Activated gamma-delta T cell treated with Interleukin-2 at 50 U/mL for 16 hours (primary cell): ENCODE data around the gene FOXN3.
"Not testable (repeated sequence)": the region's sequence is repeated elsewhere in the genome, so short reads cannot be mapped to it uniquely, and the experiment has no call there.

ENCODE experiments used
- DNase-seq: peaks from one replicate; pipeline ENCODE4 v3.0.0-alpha.2; 2020

The FOXN3 gene

DNA sequence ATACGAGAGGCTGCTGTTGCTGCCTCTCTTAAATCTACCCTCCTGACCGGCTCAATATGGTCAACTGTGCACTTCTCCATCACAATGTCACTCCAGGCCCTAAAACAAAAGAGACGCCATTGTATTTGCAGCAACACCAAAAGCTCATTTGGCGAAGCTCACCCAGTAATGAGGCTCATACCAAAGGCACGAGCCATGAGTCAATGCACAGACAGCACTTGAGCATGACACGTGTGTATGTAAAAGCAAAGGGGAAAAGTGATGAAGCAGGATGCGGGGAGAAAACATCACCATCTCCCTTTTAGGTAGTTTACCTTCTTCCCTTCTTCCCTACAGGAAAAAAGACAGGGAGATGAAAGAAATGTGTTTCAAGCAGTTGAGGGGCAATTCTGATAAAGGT, 150.3 kb downstream of the FOXN3 start:
- DNase-seq, result no peak

DNA sequence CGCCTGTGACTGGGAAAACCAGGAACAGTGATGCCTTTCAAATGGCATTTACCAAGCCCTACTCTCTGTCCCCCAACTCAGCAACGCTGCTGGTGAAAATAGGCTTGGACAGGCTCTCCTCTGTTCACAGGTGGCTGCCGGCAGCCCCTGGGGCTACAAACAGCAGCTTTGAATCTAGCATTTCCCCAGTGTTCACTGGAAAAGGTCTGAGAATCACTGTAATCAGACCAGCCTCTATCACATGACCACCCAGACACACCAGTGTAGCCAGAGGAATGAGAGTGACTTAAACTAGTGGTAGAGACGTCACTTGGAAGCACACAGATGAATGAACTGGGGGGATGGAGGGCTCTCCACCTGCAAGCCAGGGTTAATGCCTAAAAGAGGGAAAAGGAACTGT, 151.8 kb downstream of the FOXN3 start:
- DNase-seq, result no peak

DNA sequence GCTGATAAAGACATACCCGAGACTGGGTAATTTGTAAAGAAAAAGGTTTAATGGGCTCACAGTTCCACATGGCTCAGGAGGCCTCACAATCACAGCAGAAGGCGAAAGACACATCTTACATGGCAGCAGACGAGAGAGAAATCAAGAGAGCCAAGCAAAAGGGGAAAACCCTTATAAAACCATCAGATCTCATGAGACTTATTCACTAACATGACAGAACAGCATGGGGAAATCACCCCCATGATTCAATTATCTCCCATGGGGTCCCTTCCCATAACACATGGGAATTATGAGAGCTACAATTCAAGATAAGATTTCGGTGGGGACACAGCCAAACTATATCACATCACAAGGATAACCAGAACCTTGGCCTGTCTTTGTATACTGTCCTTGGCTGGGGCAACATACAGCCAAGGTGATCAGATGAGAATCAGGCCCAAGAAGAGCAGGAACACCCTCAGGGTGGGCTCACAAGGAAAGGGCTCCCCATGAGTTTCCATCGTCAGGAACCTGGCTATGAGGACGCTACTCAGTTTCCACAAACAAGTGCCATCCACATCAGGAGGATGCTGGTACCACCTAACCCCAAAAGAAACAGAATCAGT, 152.7 kb downstream of the FOXN3 start:
- no peak for DNase-seq

DNA sequence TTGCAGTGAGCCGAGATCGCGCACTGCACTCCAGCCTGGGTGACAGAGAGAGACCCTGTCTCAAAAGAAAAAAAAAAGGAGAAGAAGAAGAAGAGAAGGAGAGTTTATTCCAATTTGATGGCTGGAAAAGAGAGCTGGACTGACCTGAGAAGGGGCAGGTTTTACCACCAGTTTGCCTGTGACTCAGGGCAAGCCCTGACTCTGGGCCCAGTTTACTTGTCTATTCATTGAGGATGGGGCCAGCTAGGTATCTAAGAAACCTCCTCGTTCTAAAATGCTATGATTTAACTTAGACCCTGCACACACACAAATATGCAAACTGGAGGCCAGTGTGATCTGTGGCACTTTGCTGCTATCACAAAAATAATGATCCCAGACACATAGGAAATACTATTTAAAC, 155.0 kb downstream of the FOXN3 start:
- no peak for DNase-seq

DNA sequence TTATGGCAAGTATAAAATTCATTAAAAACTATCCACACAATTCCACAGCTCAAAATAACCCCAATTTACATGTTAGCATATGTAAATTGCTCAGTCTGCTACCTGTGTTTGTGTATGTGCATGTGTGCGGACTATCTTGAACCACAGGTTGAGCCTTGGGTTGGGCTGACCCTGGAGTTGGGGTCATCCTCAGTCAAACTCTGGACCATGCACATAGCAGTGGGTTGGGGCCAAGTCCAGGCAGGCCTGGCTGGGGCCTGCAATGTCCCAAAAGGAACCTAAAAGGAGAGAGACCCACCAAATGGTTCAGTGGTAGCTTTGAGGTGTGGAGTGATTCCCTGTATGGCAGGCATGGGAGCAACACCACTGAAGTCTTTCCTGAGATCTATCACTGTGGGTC, 156.1 kb downstream of the FOXN3 start:
- no peak for DNase-seq

DNA sequence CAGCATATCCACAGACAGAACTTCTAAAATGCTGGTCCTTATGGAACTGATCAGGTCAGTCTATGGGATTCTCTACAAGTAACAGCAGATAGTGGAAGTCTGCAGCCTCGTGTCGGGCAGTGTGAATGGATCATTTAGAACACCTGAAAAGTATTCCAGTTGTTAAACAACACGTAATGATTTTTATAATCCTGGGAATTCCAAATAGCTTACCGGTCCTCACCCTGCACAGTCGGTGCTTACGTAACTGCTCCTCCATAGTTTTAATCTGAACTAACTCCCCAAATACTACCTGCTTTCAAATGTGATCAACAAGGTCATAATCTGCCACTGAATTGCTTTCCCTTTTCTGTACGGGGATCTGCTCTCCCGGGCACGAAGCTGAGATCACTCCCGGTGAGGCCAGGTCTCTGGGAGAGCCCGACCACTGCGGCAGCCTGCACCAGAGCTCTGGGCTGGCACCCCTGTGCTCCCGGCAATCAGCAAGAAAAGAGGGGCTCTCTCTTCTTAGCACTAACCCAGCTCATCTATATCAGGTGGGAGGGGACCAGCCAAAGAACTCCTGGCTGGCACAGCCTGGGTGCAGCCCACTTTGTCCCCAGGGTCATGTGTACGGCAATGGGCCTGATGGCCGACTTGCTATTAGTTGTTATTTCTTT, 157.0 kb downstream of the FOXN3 start:
- no peak for DNase-seq

DNA sequence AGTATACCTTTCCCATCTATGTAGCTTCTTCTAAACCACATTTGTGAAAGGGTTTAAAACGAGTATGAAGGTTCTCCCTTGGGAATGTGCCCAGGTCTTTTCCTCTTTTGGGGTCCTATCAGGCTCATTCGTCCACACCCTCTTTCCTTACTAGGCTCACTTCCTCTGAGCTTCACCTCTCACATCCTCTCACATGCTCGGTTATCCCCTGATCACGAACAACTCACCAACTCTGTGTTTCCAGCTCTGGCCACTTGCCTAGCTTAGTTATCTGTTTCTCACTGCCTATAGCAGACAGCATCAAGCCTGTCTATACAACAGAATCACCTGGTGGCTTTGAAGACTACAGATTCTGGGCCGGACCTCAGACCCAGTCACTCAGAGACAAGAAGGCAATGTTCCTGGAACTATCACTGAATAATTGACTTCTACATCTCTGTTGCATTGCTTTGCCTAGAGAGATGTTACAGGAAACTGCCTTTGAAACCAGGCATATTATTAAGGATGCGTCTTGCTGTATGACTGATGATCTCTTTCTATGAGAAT, 158.2 kb downstream of the FOXN3 start:
- DNase-seq, result no peak

DNA sequence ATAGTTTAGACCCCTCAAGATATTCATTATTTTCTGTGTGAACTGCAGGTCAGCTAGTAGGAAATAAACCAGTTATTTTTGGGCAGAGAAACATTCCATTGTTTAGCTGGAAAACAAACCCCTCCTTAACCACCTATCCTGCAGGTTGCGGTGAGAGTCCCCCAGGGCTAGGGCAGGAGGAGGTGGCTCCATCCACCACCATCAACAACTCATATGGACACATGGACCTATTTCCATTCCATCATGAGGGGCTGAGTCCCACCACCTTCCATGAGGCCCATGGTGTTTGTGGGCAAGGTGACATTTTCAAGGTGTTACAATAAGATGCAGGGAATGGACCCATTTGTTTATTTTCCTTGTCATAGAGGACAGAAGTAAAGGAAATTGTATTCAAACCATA, 160.1 kb downstream of the FOXN3 start:
- no peak for DNase-seq

DNA sequence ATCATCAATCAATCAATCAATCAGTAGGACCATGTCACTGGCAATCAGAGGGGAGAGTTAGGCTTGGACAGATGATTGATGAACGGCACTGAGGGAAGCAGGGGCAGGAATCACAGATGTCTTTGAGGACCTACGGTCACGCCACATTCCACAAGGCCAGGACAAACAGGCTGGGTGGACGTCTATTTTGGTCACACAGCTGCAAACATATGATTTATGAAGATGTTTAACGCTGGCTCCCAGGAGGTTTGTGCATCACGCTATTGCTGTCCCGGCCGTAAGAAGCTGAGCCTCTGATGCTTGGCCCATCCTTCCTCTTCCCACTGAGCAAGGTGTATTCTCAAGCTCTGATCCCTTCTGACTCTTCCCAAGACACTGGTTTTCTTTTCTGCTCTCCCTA, 160.8 kb downstream of the FOXN3 start:
- DNase-seq, result no peak

DNA sequence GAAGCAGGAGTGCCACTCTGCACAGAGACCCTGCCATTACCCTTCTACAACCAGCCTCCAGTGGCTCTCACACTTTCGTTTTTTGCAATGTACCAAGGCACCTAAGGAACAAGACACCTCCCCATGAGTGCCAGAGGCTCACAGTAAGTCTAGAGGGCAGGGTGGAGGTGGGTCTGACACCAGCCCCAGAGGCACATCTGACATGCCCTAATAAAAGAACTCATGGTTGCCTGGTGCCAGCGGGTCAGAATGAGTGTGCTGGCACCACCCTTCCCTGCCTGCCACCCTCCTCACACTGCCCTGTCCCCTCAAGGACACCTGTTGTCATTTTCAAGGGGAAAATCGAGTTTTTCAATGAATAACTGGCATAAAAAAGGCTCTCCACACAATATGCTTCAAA, 161.2 kb downstream of the FOXN3 start:
- no peak for DNase-seq

DNA sequence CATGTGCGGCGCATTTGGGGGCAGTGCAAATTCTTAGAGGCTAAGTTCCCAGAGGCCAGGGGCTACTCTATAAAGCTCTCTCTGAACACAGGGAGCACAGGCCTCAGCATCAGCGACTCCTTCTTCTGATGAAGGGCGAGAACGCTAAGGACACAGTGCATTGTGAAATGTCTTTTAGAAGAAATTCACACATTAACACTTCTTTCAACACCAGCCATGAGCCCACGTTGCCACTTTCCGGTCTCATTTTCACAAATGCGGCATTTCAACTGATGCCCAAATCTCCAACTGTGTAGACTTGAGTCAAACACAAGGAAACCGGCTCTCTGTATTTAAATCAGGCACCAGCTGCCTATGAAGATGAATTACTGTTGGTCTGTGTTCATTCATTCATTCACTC, 162.0 kb downstream of the FOXN3 start:
- DNase-seq, result no peak

DNA sequence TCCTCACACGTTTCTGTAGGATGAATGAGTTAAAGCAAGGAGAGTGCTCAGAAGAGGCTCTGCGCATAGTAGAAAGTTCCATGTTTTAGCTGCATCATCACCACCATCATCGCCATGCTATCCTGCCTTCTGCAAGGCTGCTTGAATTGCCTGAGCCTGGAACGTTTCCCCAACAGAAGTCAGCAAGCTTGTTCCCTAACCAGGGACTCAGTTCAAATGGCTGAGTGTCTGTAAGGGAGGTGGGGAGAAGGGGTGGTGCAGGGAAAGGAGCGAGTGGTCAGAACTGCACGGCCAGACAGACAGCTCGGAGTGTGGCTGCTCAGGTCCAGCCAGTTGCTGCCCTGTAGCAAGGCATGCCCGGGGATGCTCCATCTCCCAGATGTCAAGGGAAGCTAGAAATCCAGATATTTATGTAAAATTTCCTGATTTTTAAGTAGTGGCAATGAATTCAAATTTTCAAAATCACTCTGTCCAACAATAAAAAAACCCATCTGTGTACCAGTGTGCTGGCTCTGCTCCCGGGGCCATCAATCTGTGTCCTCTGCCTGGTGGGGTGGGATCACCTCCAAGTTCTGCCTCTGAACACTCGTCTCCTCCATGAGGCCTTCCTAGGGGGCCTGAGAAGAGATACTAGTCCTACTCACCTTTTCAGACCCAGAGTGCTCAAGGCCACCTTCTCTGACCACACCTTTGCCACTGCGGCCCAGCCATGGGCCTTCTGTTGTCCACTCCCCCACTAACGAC, 162.7 kb downstream of the FOXN3 start:
- DNase-seq, result no peak

DNA sequence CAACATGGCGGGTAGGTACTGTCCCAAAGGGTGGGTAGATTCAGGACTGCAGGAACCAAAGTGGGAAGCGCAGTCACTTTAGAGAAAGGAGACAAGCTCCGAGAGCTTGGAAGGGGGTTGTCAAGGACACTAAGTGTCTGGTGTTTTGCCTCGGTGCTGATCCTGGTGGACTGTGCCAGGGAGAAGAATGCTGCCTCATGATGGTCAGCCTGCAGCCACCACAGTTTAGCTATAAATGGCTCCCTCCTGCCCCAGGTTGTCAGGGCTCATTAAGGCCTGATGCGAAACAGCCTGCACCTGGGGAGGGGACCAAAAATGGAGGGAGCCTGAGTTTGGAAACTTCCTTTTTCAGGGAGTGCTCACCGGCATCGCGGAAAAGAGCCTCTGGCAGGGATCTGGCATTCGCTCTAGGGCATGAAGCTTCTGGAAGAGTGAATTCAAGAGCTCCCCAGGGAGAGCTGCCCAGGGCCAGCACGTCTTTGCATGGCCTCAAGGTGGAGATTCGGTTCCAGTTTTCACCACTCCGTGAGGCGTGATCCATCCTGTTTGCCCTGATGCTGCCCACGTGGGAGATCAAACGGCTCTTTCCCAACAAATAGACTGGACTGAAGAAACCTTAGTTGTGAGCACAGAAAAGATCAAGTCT, 164.0 kb downstream of the FOXN3 start:
- no peak for DNase-seq

DNA sequence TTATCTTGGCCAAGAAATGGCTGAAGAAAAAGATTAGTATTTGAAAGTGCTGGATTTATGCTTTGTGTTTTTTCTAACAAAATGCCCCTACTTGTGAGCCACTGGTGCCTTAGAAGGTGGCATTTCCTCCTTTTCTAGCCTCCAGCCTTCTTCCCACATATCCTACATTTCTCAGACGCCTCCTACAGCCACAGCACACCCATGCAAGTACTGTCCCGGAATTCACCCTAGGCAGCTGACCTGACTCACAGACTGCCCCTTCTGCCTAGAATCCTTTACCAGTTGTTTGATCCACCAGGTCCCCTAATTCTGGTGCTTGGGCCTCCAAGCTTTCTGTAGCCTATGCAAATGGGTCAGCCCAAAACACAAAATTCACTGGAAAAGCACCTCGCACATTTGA, 166.0 kb downstream of the FOXN3 start:
- no peak for DNase-seq

DNA sequence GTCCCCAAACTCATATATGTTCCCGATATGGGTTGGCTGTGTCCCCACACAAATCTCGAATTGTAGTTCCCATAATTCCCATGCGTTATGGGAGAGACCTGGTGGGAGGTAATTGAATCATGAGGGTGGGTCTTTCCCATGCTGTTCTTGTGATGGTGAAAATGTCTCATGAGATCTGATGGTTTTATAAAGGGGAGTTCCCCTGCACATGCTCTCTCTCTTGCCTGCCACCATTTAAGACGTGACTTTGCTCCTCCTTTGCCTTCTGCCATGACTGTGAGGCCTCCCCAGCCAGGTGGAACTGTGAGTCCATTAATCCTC, 166.4 kb downstream of the FOXN3 start:
- not testable (repeated sequence) for DNase-seq

DNA sequence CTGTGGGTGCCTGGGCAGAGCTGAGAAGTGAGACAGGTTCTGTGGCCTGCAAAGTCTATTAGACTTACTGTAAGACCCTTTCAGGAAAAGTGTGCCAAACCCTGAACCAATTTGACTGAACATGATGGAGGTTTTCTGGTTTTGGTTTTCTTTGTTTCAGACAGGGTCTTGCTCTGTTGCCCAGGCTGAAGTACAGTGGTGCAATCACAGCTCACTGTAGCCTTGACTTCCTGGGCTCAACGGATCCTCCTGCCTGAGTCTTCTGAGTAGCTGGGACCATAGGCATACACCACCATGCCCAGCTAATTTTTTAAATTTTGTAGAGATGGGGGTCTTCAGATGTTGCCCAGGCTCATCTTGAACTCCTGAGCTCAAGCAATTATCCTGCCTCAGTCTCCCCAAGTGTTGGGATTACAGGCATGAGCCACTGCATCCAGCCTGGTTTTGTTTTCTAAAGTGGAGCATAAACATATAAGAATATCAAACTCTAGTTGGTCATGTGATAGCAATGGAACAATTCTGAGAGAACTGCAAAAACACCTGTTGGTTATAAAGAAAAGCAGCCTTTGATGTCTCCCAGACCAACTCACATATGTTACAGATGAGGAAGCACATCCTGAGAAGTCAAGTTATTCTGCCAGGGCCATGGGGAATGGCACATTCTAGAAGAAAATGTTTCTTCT, 166.9 kb downstream of the FOXN3 start:
- DNase-seq, result no peak

DNA sequence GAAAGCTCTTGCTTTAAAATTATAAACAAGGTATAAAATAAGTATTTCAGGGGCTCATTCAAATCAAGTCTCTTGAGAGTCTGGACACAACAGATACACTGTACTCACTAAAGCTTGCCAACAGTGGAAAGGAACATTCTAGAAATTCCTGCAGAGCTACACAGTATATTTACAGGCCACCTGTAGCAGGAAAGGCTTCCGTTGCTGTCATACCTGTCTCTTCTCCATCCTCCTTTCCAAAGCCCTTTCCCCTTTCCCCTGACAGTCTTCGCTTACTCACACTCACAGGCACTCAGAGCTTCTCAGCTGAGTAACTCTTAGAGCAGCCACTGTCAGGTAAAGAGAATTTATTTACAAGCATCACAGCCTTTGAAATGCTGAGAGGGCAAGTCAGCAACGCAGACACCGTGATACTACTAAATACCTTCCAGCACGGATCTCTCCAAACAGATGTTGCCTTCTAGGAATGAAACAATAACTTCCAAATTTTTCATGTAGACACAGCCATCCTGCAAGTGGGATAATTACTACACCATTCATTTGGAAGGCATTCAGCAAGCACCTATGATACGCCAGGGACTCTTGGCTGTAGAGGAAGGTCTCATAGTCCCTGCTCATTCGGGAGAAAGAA, 167.9 kb downstream of the FOXN3 start:
- no peak for DNase-seq

DNA sequence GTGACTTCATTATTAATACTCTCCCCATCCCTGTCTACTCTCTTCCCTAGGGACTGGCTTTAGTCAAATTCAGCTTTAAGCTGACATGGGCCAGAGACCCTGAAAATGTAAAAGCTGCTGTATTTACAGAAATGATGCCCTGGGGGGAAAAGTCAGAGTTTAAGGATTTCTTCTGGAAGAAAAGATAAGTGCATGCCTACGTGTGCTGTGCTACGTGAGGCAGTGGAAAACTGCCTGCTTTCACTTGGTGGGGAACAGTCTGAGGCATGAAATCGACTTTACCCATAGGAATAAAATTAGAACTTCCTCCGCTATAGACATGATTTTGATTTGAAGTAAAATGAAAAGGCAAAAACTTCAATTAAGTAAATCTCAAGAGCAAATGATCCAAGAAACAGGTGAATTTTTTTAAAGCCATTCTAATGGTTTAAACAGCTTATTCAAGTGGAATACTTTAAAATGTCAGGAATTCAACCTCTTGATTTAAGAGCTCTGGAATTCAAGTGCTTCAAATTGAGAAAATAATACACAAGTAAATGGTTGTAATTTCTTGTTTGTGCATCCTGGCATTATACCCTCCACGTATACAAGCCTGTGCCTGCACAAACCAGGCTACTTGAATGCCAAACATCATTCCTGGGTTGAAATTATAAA, 168.5 kb downstream of the FOXN3 start:
- no peak for DNase-seq

DNA sequence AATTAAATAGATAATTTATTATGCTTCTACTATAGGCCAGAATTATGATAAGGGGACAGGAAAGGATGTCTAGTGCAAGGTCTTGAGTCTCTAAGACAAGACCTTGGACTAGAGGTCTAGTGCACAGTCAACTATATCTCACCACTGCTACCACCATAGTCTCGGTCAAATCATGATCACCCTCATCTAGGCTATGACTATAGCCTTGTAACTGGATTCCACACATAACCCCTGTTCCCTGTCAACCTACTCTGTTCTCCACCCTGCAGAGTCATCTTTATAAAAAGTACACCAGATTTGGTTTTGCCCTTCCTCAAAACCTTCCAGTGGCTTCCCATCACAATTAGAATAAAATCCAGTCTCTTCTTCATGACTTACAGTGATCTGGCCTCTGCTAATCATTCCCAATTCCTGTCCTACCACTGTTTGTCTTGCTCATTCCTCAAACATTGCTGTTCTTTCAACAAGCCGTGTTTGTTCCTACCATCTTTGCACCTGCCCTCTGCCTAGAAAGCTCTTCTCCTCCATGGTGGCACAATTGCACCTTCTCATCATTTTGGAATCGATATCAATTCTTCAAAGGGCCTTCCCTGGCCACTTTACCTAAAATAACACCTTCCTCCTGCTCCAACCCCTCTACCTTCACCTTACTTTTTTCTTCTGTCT, 169.4 kb downstream of the FOXN3 start:
- no peak for DNase-seq

DNA sequence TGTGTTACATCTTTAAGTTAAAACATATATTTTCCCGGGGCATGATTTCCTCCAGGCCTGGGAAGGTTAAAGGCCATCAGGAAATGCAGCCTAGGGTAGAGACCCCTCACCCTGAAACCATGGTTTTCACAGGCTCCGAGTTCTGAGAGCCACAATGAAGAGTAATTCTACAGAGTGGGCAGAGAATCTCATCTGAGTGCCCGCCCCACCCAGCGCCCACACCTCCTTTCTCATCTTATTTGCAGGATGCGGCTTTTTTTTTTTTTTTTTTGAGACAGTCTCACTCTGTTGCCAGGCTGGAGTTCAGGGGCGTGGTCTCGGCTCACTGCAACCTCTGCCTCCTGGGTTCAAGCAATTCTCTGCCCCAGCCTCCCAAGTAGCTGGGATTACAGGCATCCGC, 170.7 kb downstream of the FOXN3 start:
- DNase-seq, result no peak

DNA sequence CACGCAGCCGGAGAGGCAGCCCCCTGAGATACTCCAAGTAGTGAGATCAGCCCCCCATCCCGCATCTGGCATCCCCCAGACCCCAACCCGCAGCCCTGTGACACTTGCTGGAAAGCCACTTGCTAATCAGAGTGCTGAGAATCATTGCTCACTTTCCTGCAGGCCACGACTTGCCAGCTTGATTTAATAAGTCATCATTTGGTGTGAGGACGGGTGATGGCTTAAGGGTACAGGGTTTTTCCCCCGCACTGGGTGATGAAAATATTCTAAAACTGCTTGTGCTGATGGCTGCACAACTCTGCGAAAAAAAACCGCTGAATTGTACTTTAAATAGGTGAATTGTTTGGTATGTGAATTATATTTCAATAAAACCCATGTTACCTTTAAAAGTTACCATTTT, 171.2 kb downstream of the FOXN3 start:
- no peak for DNase-seq

DNA sequence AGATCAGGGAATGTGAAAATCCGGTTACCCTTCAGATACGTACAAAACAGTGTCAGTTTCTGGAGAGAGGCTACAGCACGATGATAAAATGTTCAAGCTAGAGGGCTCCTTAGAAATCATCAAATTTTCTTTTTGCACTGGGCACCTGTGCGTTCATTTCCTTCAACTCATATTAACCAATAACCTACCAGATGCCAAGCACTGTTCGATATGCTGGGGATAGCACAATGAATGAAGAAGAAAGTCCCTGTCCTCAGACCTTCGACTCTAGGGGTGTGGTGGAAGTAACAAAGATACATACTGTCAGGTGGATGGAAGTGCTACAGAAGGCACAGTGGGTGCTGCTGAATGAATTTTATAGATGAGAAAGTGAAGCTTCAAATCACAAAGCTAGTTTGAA, 172.3 kb downstream of the FOXN3 start:
- DNase-seq, result no peak
